ENCODE data around the gene ELMO1.

Gene ELMO1

DNA sequence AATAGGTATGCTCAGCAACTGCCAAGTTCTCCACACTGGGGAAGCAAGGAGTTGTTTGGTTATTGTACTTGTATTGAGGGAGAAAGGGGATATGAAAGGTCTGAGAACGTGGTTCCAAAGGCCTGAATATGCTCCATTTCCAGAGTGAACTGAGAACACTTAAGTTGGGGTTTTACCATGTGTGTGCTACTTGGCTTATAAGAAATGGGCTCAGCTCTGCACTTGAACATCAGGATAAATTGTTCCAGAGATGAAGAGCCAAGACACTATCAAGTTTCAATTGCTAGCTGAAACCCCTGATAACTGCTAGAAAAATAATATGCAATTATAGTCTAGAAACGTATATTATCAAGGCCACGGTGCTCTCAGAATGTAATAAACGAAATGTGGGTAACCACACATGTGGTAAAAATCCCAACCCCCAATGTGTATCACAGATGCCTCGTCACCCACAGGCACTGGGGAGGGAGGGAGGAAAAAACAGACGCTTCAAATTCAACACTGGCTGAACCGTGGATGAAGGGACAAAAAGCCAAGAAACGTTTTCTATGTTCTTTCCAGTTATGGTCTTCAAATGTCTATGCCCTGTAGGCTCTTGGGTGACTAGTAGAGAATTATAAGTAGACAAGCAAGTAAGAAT, 16.3 kb downstream of the ELMO1 start:
- no peak for DNase-seq (ENCODE audit: low read depth, low spot score)

GRCh38 chr7:37431413-37431812, 17.3 kb downstream of the ELMO1 start:
- DNase-seq (ENCODE audit: low read depth, low spot score), result no peak

- no peak for DNase-seq (ENCODE audit: low read depth, low spot score)
These were observed 18.0 kb downstream of the ELMO1 start for GRCh38 chr7:37430640-37431039.

- no peak for DNase-seq (ENCODE audit: low read depth, low spot score)
These were observed 18.5 kb downstream of the ELMO1 start for GRCh38 chr7:37430171-37430570.

DNA sequence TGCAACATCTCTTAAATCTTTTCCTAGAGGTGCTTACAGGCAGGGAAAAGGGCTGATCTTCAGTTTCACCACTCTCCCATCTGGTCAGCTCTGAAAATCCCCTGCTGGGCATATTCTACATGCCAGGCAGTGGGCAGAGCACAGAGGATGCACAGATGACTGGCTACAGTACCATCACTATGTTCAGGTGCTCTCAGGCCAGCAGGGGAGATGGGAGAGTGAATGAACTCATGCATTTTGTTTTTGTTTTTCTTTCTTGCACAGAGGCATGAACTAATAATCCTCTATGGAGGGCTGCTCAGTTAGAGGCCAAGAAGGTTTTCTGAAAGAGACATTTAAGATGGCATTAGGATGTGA, 19.3 kb downstream of the ELMO1 start:
- DNase-seq (ENCODE audit: low read depth, low spot score), result no peak

DNA sequence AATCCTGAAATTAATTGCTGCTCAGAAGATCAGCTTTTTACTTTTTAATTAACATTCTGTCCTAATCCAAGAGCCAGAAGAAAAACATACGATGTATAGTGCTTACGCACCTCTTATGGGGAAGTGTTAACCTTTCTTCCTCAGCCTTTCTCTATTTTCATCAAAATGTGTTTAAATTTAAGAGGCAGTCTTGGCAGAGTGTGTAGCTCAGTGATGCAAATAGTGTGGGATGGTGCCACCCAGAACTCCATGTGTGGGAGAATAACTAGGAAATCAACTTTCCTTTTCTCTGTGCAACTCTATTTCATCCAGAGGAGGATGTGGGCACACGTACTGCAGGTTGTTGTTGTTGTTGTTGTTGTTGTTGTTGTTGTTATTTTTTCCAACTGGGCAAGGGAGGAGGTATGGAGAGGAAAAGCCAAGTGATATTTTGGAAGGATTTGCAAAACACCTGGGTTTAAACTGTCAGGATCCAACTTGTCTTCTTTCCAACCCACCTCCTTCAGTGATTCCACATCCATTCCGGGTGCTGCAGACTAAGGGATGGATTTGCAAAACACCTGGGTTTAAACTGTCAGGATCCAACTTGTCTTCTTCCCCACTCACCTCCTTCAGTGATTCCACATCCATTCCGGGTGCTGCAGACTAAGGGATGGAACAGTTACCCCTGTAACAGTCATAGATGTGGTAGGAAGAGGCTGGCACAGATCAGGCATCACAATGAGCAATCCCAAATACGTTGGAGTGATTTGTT, 19.8 kb downstream of the ELMO1 start:
- no peak for DNase-seq (ENCODE audit: low read depth, low spot score)

- DNase-seq (ENCODE audit: low read depth, low spot score), result no peak
These were observed 21.3 kb downstream of the ELMO1 start for GRCh38 chr7:37427276-37427940.

DNA sequence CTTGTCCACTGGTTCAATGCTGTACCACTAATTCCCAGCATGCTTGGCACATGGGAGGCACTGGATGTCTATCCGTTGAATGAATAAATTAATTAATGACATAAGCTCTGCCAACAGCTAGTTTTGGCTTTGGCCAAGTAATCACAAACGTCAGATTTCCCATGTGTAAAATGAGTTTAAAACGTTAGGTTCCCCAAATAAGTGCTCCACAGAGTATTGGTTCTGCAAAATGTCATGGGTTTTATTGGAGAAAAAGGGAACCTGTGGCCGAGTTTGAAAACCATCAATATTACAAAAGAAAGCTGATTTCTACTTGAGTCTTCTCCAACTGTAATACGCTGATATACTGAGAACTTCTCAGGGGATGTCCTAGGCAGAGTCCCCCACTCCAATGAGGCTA, 23.2 kb downstream of the ELMO1 start:
- DNase-seq (ENCODE audit: low read depth, low spot score), result no peak

DNA sequence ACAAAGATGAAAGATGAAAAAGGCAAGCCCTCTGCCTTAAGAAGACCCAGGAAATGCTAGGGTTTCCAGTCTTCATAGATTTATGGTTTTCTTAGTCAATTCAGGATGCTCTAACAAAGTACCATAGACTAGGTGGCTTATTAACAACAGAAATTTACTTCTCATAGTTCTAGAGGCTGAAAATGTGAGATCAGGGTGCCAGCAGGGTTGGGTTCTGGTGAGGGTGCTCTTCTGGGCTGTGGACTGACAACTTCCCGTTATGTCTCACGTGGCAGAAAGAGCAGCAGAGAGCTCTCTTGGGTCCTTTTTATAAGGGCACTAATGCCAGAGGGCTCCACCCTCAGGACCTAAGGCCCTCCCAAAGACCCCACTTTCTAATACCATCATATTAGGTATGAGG, 23.7 kb downstream of the ELMO1 start:
- DNase-seq (ENCODE audit: low read depth, low spot score), result no peak

GRCh38 chr7:37424521-37424920, 24.1 kb downstream of the ELMO1 start:
- DNase-seq (ENCODE audit: low read depth, low spot score), result no peak

GRCh38 chr7:37421861-37422500, 26.7 kb downstream of the ELMO1 start:
- DNase-seq (ENCODE audit: low read depth, low spot score), result no peak

GRCh38 chr7:37420946-37421695, 27.5 kb downstream of the ELMO1 start:
- DNase-seq (ENCODE audit: low read depth, low spot score), result no peak

- DNase-seq (ENCODE audit: low read depth, low spot score), result no peak
These were observed 29.2 kb downstream of the ELMO1 start for GRCh38 chr7:37419496-37419895.

DNA sequence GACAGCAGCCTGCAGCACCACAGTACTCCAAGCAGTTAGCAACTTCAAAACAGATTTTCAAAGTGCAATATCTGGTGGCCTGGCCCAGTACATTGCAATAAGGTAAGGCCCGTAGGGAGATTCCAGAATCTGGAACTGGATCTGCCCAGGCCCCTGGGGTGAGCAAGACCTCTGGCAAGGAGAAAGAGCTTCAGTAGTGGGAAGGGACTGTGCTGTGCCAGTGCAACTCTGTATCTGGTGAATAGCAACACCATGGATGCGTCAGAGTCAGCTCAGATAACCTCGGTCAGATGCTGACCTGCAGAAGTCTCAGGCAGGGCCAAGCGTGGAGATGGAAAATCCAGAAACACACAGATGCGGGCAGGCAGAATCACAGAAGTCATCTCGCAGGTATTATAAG, 30.3 kb downstream of the ELMO1 start:
- DNase-seq (ENCODE audit: low read depth, low spot score), result no peak

DNA sequence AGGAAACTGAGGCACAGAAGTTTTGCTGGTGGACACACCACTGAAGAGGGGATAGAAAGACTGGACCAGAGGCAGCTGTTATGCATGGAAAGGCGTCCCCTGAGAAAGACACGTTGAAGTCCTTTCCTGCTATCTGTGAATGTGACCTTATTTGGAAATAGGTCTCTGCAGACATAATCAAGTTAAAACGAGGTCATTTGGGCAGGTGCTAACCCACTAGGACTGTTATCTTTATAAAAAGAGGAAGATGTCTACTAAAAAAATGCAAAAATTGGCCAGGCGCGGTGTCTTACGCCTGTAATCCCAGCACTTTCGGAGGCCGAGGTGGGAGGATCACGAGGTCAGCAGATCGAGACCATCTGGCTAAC, 31.6 kb downstream of the ELMO1 start:
- no peak for DNase-seq (ENCODE audit: low read depth, low spot score)

DNA sequence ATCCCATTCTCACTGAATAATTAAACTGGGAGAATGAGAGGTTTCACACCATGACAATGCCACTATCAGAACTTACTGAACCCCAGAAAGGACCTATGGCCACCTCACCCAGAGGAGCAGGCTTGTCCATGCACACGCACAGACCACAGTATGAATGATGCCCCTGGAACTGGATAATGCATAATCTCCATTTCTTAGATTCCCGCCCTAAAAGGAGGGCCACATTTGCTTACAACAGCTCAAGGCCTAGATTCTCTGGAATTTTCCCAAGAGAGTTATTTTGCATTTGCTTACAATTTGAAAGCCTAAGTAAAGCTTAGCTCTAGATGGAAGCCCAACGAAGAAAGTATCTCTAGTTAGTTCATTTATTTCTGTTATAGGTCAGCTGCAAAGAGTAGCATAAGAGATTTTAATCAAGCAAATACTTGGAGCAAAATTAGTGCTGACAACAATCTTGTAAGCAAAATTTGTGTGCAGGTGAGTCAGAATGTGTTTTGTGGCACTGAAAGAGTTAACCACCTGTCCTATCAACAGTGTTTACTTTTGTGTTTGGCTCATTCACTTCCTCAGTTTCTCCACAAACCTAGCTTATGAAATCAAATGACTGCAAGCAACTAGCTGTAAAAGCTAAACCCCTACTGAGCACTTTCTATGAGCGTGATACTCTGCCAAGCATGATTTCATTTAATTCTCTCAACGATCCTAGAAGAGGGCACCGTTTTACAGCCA, 32.1 kb downstream of the ELMO1 start:
- DNase-seq (ENCODE audit: low read depth, low spot score), result no peak

- DNase-seq (ENCODE audit: low read depth, low spot score), result no peak
These were observed 33.0 kb downstream of the ELMO1 start for GRCh38 chr7:37415629-37416028.

GRCh38 chr7:37414352-37414983, 34.2 kb downstream of the ELMO1 start:
- no peak for DNase-seq (ENCODE audit: low read depth, low spot score)

- no peak for DNase-seq (ENCODE audit: low read depth, low spot score)
These were observed 37.1 kb downstream of the ELMO1 start for GRCh38 chr7:37411444-37412034.

Data from ELF-1 (cell line).